H1 (cell line): ENCODE data around the gene KRT1. TPM values are rescaled to one million over a fixed set of nuclear protein-coding genes. Genes with fewer than 3 reads are reported as not detected.

ENCODE experiments used
- CEBPB ChIP-seq: IDR thresholded peaks from 2 replicates; pipeline ENCODE4 v1.6.1; 2012; ENCODE audit warnings: low read depth, low read length
- CTBP2 ChIP-seq: IDR thresholded peaks from 2 replicates; pipeline ENCODE4 v1.7.0; 2011; ENCODE audit warnings: borderline replicate concordance, mild to moderate bottlenecking, moderate library complexity, mixed read lengths, low read length; ENCODE audit not compliant: insufficient read depth, insufficient read length
- EZH2 ChIP-seq: fragments of 200-600 bp; sonication (generic); IDR thresholded peaks from 2 replicates; pipeline ENCODE4 v1.7.1; 2012; ENCODE audit warnings: low read depth, mild to moderate bottlenecking, moderate library complexity, low read length, inconsistent platforms; ENCODE audit not compliant: severe bottlenecking
- HDAC2 ChIP-seq, 2 experiments: fragments of 300-600 bp in 1 of 2; sonication (generic) in 1 of 2; IDR thresholded peaks; 2 replicates each; pipeline ENCODE4 v1.6.1; 2011 to 2012; ENCODE audit warnings: low read depth in 2 of 2, low read length in 2 of 2, mild to moderate bottlenecking in 2 of 2, moderate library complexity in 2 of 2, borderline replicate concordance in 1 of 2, inconsistent platforms in 1 of 2
- MAFK ChIP-seq: IDR thresholded peaks from 2 replicates; pipeline ENCODE4 v1.6.1; 2012; ENCODE audit warnings: low read depth, mild to moderate bottlenecking, improper control_type of control experiment, low read length
- RAD21 ChIP-seq, 2 experiments: IDR thresholded peaks in 1 of 2; conservative IDR thresholded peaks in 1 of 2; 2 replicates each; pipeline ENCODE4 v1.6.1; 2011; ENCODE audit warnings: low read depth in 2 of 2, low read length in 2 of 2, improper control_type of control experiment in 1 of 2, inconsistent platforms in 1 of 2, mild to moderate bottlenecking in 1 of 2, moderate library complexity in 1 of 2
- SIN3A ChIP-seq, 2 experiments: IDR thresholded peaks in 1 of 2; conservative IDR thresholded peaks in 1 of 2; 2 replicates each; pipeline ENCODE4 v1.6.1; 2011 to 2012; ENCODE audit warnings: low read length in 2 of 2, improper control_type of control experiment in 1 of 2, low read depth in 1 of 2, mild to moderate bottlenecking in 1 of 2
- polyA plus RNA-seq, 7 experiments: library from polyadenylated mRNA; depleted of rRNA in 3 of 7; stranded (reverse) in 5 of 7; unstranded in 2 of 7; fragments of >200 nt in 5 of 7; fragments of 200-250 nt in 2 of 7; gene quantifications; 1 replicate in 5 of 7; 2 replicates in 1 of 7; 4 replicates in 1 of 7; pipeline versions ENCODE4 v1.2.1 to v1.2.3, GENCODE V29; 2011 to 2013; ENCODE audit warnings: missing spikeins in 2 of 7, mixed read lengths in 2 of 7
- total RNA-seq: library from RNA; stranded (reverse); fragmentation: NEBNext Ultra II Directional; extraction: Animal tissue kit (Norgen Biotek cat#: 25700); gene quantifications from 2 replicates; pipeline ENCODE4 v1.2.1, GENCODE V29; 2021
- TF ChIP-seq, protein P1 (sequence below): IDR thresholded peaks from 2 replicates; pipeline ENCODE4 v1.6.1; 2012; ENCODE audit warnings: inconsistent platforms
- TF ChIP-seq, protein P2 (sequence below): IDR thresholded peaks from 2 replicates; pipeline ENCODE4 v1.6.1; 2012; ENCODE audit warnings: inconsistent platforms

Gene KRT1
- total and polyA plus RNA-seq, 2 of the 8 experiments (the other 6 are each of a cell fraction or from before 2014, with no cell fraction given) = not detected

DNA sequence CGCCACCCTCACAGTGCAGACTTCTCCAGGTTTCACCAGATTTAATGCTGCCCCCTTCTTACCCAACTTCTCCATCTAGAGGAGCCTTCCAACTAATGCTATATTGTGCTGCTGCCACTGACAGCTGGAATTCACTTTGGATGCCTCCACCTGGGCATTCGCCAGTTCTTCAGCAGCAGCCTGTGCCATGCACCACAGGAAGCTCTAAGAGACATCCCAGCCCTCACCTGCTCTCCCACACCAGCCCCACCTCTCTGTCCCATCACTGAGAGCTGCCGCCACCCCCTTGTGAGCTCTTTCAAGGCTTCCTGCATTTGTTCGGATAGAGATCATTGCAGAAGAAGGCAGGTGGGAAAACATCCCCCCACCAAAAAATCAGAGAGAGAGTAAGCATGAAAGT is 23.6 kb downstream of the KRT1 start (continued):
- TF ChIP-seq RAD21 (IDR thresholded peaks at IDR 0.05 in 1 of 2, conservative IDR thresholded peaks at IDR 0.05 in 1 of 2; ENCODE audit: low read depth in 2 of 2, low read length in 2 of 2) (no peak), MAFK (no peak), CTBP2 (no peak), CEBPB (no peak), HDAC2 (IDR thresholded peaks at IDR 0.05; ENCODE audit: borderline replicate concordance in 1 of 2, low read depth in 2 of 2, low read length in 2 of 2) (no peak), EZH2 (no peak), SIN3A (conservative IDR thresholded peaks at IDR 0.05 in 1 of 2, IDR thresholded peaks at IDR 0.05 in 1 of 2; ENCODE audit: low read depth in 1 of 2, low read length in 2 of 2) (no peak)
- TF ChIP-seq, protein P1, sequence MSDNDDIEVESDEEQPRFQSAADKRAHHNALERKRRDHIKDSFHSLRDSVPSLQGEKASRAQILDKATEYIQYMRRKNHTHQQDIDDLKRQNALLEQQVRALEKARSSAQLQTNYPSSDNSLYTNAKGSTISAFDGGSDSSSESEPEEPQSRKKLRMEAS = no peak
- TF ChIP-seq, protein P2, sequence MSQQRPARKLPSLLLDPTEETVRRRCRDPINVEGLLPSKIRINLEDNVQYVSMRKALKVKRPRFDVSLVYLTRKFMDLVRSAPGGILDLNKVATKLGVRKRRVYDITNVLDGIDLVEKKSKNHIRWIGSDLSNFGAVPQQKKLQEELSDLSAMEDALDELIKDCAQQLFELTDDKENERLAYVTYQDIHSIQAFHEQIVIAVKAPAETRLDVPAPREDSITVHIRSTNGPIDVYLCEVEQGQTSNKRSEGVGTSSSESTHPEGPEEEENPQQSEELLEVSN = no peak
